Neuronal stem cell (in vitro differentiated cells): ENCODE results near the gene SNRNP40.

Experiments used
- DNase-seq: peaks from one replicate; pipeline ENCODE4 v3.0.0-alpha.2; 2013; ENCODE audit warnings: low spot score
- H2AFZ ChIP-seq: one replicate; pipeline ENCODE4 v1.6.1; 2013; ENCODE audit warnings: mild to moderate bottlenecking, low read length, inconsistent platforms
- H2AK5ac ChIP-seq: 2 replicates; pipeline ENCODE4 v1.6.1; 2013; ENCODE audit warnings: low read depth, mild to moderate bottlenecking, inconsistent platforms, low read length, moderate library complexity, mixed read lengths
- H2BK120ac ChIP-seq: 2 replicates; pipeline ENCODE4 v1.6.1; 2013; ENCODE audit warnings: low read depth, mild to moderate bottlenecking, inconsistent platforms, low read length, moderate library complexity, mixed read lengths
- H2BK12ac ChIP-seq: one replicate; pipeline ENCODE4 v1.6.1; 2013; ENCODE audit warnings: low read length, inconsistent platforms
- H2BK15ac ChIP-seq: 2 replicates; pipeline ENCODE4 v1.6.1; 2013; ENCODE audit warnings: mild to moderate bottlenecking, low read length, inconsistent platforms, mixed read lengths
- H2BK5ac ChIP-seq: one replicate; pipeline ENCODE4 v1.6.1; 2013; ENCODE audit warnings: inconsistent platforms, mild to moderate bottlenecking, low read length, moderate library complexity
- H3K14ac ChIP-seq: one replicate; pipeline ENCODE4 v1.6.1; 2013; ENCODE audit warnings: low read length, inconsistent platforms
- H3K18ac ChIP-seq: 2 replicates; pipeline ENCODE4 v1.6.1; 2013; ENCODE audit warnings: low read length, inconsistent platforms
- H3K23ac ChIP-seq: 2 replicates; pipeline ENCODE4 v1.6.1; 2013; ENCODE audit warnings: low read depth, mild to moderate bottlenecking, mixed read lengths, low read length, inconsistent platforms; ENCODE audit not compliant: poor library complexity
- H3K27ac ChIP-seq: replicated peaks from 3 replicates; pipeline ENCODE4 v1.5.1; 2013; ENCODE audit warnings: low read length, inconsistent platforms
- H3K27me3 ChIP-seq, 3 experiments: 2 replicates each; pipeline ENCODE4 v1.6.1; 2013; ENCODE audit warnings: low read length in 3 of 3, mild to moderate bottlenecking in 2 of 3, inconsistent platforms in 1 of 3, low read depth in 1 of 3, mixed read lengths in 1 of 3, moderate library complexity in 1 of 3; ENCODE audit not compliant: control insufficient read depth in 3 of 3, insufficient read depth in 3 of 3
- H3K36me3 ChIP-seq, 2 donors: replicated peaks in 1 of 2; 2 replicates each; pipeline ENCODE4 v1.6.1; 2013; ENCODE audit warnings: low read length in 2 of 2; ENCODE audit not compliant: control insufficient read depth in 2 of 2, insufficient read depth in 2 of 2
- H3K4ac ChIP-seq: 2 replicates; pipeline ENCODE4 v1.6.1; 2013; ENCODE audit warnings: inconsistent platforms, mild to moderate bottlenecking, low read length, moderate library complexity
- H3K4me1 ChIP-seq, 2 donors: 1 replicate in 1 of 2; 2 replicates in 1 of 2; pipeline ENCODE4 v1.6.1; 2013; ENCODE audit warnings: low read length in 2 of 2, low read depth in 1 of 2; ENCODE audit not compliant: control insufficient read depth in 2 of 2, insufficient read depth in 1 of 2
- H3K4me2 ChIP-seq: one replicate; pipeline ENCODE4 v1.6.1; 2013; ENCODE audit warnings: mild to moderate bottlenecking, low read length, inconsistent platforms; ENCODE audit not compliant: insufficient read depth, poor library complexity, severe bottlenecking
- H3K4me3 ChIP-seq, 2 donors: 2 replicates each; pipeline ENCODE4 v1.5.1; 2013; ENCODE audit warnings: low read length in 2 of 2, mild to moderate bottlenecking in 2 of 2, inconsistent platforms in 1 of 2, moderate library complexity in 1 of 2
- H3K79me1 ChIP-seq: one replicate; pipeline ENCODE4 v1.6.1; 2013; ENCODE audit warnings: low read depth, mild to moderate bottlenecking, inconsistent platforms, low read length, moderate library complexity
- H3K9ac ChIP-seq: one replicate; pipeline ENCODE4 v1.6.1; 2013; ENCODE audit warnings: mild to moderate bottlenecking, low read depth, low read length, inconsistent platforms; ENCODE audit not compliant: poor library complexity
- H3K9me3 ChIP-seq, 2 donors: replicated peaks in 1 of 2; 2 replicates each; pipeline versions ENCODE3 to v1.6.1; 2013; ENCODE audit warnings: low read length in 2 of 2, mild to moderate bottlenecking in 2 of 2, inconsistent platforms in 1 of 2, low read depth in 1 of 2, mixed read lengths in 1 of 2, moderate library complexity in 1 of 2; ENCODE audit not compliant: control insufficient read depth in 2 of 2, insufficient read depth in 1 of 2
- H4K8ac ChIP-seq: one replicate; pipeline ENCODE4 v1.6.1; 2013; ENCODE audit warnings: low read depth, mild to moderate bottlenecking, inconsistent platforms, low read length, moderate library complexity
- H4K91ac ChIP-seq: one replicate; pipeline ENCODE4 v1.6.1; 2013; ENCODE audit warnings: low read length, low read depth, mild to moderate bottlenecking, inconsistent platforms; ENCODE audit not compliant: poor library complexity
- WGBS, 2 donors: extraction: QIAGEN DNeasy Blood & Tissue Kit; methylation state at CpG; one replicate each; pipeline ENCODE4 v1.1.7; 2013; ENCODE audit warnings: missing lambda C conversion rate in 2 of 2, mixed read lengths in 1 of 2; ENCODE audit not compliant: insufficient read length in 2 of 2, insufficient replicate concordance in 1 of 2; ENCODE audit errors: extremely low coverage in 2 of 2; 5-methylcytosine and 5-hydroxymethylcytosine counted together

The SNRNP40 gene

DNA sequence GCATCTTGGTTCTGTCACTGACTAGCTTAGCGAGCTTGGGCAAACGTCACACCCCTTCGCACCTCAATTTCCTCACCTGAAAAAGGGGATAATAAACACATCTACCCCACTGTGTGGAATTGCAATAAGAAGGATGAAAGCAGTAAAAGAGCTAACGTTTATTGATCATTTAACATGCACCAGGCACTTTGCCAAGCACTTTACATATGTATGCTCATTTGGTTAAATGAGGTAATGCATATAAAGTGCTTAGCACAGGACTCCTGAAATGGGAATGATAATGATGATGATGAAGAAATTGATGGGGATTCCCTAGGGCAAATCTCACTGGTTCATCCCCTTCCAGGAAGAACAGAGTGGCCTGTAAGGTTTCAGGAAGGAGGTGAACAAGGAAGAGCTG, 61.7 kb downstream of the SNRNP40 start:
- no peak overlapping the region for H3K14ac ChIP-seq
- WGBS, 2 donors = no CpG with 5 or more reads among the region's 4 CpGs
- no peak for DNase-seq
- no peak overlapping the region for H2BK5ac ChIP-seq
- H3K27me3 ChIP-seq = no peaks in the 10 kb centered on the region
- H3K36me3 ChIP-seq = peaks cover 2 to 3% of the 10 kb centered on the region in 2 donors
- H3K4me3 ChIP-seq = no peak overlapping the region
- no peaks in the 10 kb centered on the region for H3K9me3 ChIP-seq
- no peak overlapping the region for H3K9ac ChIP-seq
- peaks cover 2 to 5% of the 10 kb centered on the region in 2 donors for H3K4me1 ChIP-seq
- no peak overlapping the region for H2BK15ac ChIP-seq
- no peak overlapping the region for H3K4me2 ChIP-seq
- H3K23ac ChIP-seq = no peak overlapping the region
- peaks cover 2% of the 10 kb centered on the region for H3K79me1 ChIP-seq
- no peak overlapping the region for H2BK12ac ChIP-seq
- H2AK5ac ChIP-seq = no peak overlapping the region
- H3K4ac ChIP-seq = no peak overlapping the region
- H4K91ac ChIP-seq = no peak overlapping the region
- H4K8ac ChIP-seq = no peak overlapping the region
- H2AFZ ChIP-seq = no peak overlapping the region
- H3K27ac ChIP-seq = no peak overlapping the region
- H2BK120ac ChIP-seq = no peak overlapping the region
- no peak overlapping the region for H3K18ac ChIP-seq

DNA sequence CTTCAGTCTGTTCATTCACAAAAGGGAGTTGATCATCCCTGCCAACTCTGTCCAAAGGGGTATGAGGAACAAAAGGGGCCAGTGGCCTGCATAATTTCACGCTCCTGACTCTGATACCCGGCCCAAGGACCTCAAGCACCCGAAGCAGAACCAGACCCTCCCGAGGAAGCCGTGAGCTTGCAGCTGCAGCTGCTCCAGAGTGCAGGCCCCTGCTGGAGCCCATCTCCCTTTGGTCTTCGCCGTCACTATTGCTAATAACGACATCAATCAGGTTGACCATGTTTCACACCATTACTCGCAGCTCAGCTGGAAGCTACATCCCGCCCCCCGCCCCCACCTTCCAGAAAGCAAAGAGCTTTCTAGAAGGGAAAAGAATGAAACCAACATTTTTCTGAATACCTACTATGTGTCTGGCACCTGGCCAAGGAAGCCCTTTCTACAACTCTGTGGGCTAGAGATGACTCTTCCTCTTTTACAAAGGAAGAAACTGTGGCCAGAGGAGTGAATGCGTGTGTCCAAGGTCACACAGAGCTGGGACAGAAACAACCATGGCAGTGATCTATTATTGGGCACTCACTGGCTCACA, 62.4 kb downstream of the SNRNP40 start:
- no peak overlapping the region for H3K18ac ChIP-seq
- no peak overlapping the region for H2AFZ ChIP-seq
- no peaks in the 10 kb centered on the region for H3K27me3 ChIP-seq
- H2BK120ac ChIP-seq = no peak overlapping the region
- H3K4me3 ChIP-seq = no peak overlapping the region
- peaks cover 2 to 5% of the 10 kb centered on the region in 2 donors for H3K4me1 ChIP-seq
- DNase-seq = no peak
- H3K79me1 ChIP-seq = peaks cover 2% of the 10 kb centered on the region
- no CpG with 5 or more reads among the region's 12 CpGs for whole genome bisulfite sequencing, 2 donors
- H4K91ac ChIP-seq = no peak overlapping the region
- H3K27ac ChIP-seq = no peak overlapping the region
- no peak overlapping the region for H3K23ac ChIP-seq
- no peak overlapping the region for H3K4ac ChIP-seq
- H2BK15ac ChIP-seq = no peak overlapping the region
- no peak overlapping the region for H3K4me2 ChIP-seq
- no peak overlapping the region for H2BK12ac ChIP-seq
- H3K36me3 ChIP-seq = peaks cover 2 to 3% of the 10 kb centered on the region in 2 donors
- no peak overlapping the region for H2BK5ac ChIP-seq
- H4K8ac ChIP-seq = no peak overlapping the region
- no peak overlapping the region for H3K14ac ChIP-seq
- H3K9ac ChIP-seq = no peak overlapping the region
- no peak overlapping the region for H2AK5ac ChIP-seq
- no peaks in the 10 kb centered on the region for H3K9me3 ChIP-seq

DNA sequence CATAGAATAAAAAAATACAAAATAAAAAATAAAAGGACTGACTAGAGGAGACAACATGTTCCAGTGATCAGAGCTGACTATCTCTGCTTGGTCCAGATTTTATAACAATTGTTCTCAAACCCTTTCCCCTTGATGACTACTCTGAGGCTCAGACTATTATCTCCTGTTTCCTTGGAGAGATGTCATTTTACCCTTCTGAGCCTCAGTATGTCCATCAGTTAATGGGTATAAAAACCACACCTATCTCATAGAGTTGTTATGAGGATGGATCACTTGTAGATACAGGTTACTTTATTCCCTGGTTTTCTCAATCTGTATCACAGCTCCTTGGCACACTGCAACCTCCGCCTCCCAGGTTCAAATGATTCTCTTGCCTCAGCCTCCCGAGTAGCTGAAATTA, 63.9 kb downstream of the SNRNP40 start:
- Histone ChIP-seq H3K27me3 (no peaks in the 10 kb centered on the region), H3K18ac (no peak overlapping the region), H3K4me3 (no peak overlapping the region), H2BK5ac (no peak overlapping the region), H3K4me2 (no peak overlapping the region), H3K14ac (no peak overlapping the region), H2BK12ac (no peak overlapping the region), H3K36me3 (peaks cover 2 to 3% of the 10 kb centered on the region in 2 donors), H3K23ac (no peak overlapping the region), H2BK120ac (no peak overlapping the region), H3K9ac (no peak overlapping the region), H3K4ac (no peak overlapping the region), H3K9me3 (no peaks in the 10 kb centered on the region), H4K91ac (no peak overlapping the region), H2AFZ (no peak overlapping the region), H3K4me1 (peaks cover 6 to 9% of the 10 kb centered on the region in 2 donors), H4K8ac (no peak overlapping the region), H2BK15ac (no peak overlapping the region), H2AK5ac (no peak overlapping the region), H3K27ac (no peak overlapping the region), H3K79me1 (peaks cover 2% of the 10 kb centered on the region)
- no CpG with 5 or more reads among the region's 2 CpGs for WGBS, 2 donors
- DNase-seq = no peak

- Histone ChIP-seq H3K18ac (no peak overlapping the region), H3K27ac (no peak overlapping the region), H2BK15ac (no peak overlapping the region), H3K14ac (no peak overlapping the region), H3K4me1 (peaks cover 10% of the 10 kb centered on the region in 2 donors), H3K27me3 (no peaks in the 10 kb centered on the region), H3K4me3 (no peak overlapping the region), H2AFZ (no peak overlapping the region), H4K8ac (no peak overlapping the region), H2BK120ac (no peak overlapping the region), H3K9me3 (no peaks in the 10 kb centered on the region), H3K36me3 (peaks cover 2 to 3% of the 10 kb centered on the region in 2 donors), H3K23ac (no peak overlapping the region), H2BK5ac (no peak overlapping the region), H2AK5ac (no peak overlapping the region), H3K9ac (no peak overlapping the region), H2BK12ac (no peak overlapping the region), H3K79me1 (peaks cover 2% of the 10 kb centered on the region), H4K91ac (no peak overlapping the region), H3K4ac (no peak overlapping the region), H3K4me2 (no peak overlapping the region)
- DNase-seq = no peak
- WGBS, 2 donors = no CpG with 5 or more reads among the region's 5 CpGs
Measured at GRCh38 chr1:31231802-31232201, 64.8 kb downstream of the SNRNP40 start.
